ENCODE measurements around the gene ZRANB1. TPM values are rescaled to one million over a fixed set of nuclear protein-coding genes. Genes with fewer than 3 reads are reported as not detected.

ZRANB1 gene
- total and polyA plus RNA-seq, 2 of the 13 experiments (the other 11 are each of a cell fraction or from before 2014, with no cell fraction given), result 10.3 to 19.6 TPM

DNA sequence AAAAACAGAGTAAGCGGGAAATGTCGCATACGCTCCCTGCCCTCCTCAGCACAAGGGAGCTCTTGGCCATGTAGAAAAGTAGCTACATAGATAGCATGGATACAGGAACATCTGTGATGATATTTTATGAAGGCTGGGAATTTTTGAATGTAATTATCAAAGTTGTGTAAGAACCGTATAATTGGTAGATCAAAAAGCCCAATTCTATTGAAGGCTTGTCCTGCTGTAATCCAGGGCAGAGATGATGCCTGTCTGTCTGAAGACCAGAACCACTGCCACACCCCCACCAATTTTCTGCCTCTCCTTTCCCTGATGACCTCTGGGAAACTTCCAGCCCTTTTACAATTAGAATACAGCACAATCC, 51.4 kb downstream of the ZRANB1 start (continued):
- TF ChIP-seq, protein P1, sequence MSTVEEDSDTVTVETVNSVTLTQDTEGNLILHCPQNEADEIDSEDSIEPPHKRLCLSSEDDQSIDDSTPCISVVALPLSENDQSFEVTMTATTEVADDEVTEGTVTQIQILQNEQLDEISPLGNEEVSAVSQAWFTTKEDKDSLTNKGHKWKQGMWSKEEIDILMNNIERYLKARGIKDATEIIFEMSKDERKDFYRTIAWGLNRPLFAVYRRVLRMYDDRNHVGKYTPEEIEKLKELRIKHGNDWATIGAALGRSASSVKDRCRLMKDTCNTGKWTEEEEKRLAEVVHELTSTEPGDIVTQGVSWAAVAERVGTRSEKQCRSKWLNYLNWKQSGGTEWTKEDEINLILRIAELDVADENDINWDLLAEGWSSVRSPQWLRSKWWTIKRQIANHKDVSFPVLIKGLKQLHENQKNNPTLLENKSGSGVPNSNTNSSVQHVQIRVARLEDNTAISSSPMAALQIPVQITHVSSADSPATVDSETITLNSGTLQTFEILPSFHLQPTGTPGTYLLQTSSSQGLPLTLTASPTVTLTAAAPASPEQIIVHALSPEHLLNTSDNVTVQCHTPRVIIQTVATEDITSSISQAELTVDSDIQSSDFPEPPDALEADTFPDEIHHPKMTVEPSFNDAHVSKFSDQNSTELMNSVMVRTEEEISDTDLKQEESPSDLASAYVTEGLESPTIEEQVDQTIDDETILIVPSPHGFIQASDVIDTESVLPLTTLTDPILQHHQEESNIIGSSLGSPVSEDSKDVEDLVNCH (CRISPR knock-in tag; IDR thresholded peaks at IDR 0.05), result no peak
- no peak for TF ChIP-seq MAFK (conservative IDR thresholded peaks at IDR 0.05 in 1 of 2, IDR thresholded peaks at IDR 0.05 in 1 of 2; ENCODE audit: low read length in 2 of 2)
- no peak for TF ChIP-seq RARG (CRISPR knock-in tag; IDR thresholded peaks at IDR 0.05; ENCODE audit: low read depth)
- TF ChIP-seq ZNF644 (CRISPR knock-in tag; IDR thresholded peaks at IDR 0.05; ENCODE audit: low read depth), result no peak

DNA sequence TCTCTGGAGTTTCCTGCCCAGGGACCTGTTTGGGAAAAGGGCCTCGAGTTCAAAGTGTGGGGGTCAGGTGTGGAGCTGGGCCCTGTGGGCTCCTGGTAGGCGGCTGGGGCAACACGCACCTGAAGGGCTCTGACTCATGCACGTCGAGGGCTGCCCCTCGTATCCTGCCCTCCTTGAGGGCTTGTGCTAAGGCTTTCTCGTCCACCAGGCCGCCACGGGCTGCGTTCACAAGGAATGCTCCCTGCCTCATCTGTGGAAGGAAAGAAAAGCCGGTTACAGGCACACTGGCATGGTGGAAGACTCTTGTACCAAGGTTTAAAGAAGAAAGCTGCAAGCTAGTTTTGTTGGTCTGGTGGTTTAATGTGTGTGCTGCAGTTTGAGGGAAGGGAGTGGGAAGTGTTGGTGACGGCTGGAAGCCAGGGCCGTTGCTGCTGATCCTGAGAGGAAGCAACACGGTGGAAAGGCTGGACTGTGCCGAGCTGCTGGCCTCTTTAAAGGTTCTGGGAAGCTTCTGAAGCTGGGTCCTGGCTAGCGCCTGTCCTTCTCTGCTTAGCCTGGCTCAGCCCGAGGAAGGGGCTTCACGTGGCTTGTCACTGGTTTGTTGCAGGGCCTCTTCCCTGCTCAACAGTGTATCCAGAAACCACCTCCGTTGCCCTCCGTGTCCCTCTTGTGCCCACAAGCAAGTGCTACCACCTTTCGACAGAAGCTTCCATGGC, 52.0 kb downstream of the ZRANB1 start:
- BruUV-seq (replicated peaks), result no TSS peak
- no peak overlapping the region for H3K9ac ChIP-seq (ENCODE audit: insufficient read depth, low read depth, low read length)
- H3K4me1 ChIP-seq (ENCODE audit: insufficient read depth, low read length), result no peaks in the 10 kb centered on the region
- no peak overlapping the region for H3K27ac ChIP-seq (ENCODE audit: extremely low read length, insufficient read depth, low read length)
- no peak overlapping the region for H3K4me3 ChIP-seq (replicated peaks in 1 of 3; ENCODE audit: insufficient read depth in 1 of 3, low read depth in 2 of 3, low read length in 3 of 3)
- FAIRE-seq, result no peak
- H3K36me3 ChIP-seq (replicated peaks in 1 of 2; ENCODE audit: control insufficient read depth in 1 of 2, insufficient read depth in 2 of 2, low read length in 2 of 2), result peaks cover 0 to 2% of the 10 kb centered on the region in 2 experiments; a peak in 1 of 5 replicates
- ATAC-seq, result no peak
- H3K79me2 ChIP-seq (ENCODE audit: insufficient read depth, low read length), result no peaks in the 10 kb centered on the region
- ChIA-PET CTCF (ENCODE audit: low intra/inter-chr PET ratio, low total read pairs) (no interaction called here), POLR2A (no interaction called here)
- H3K27me3 ChIP-seq (ENCODE audit: control insufficient read depth in 1 of 2, insufficient read depth in 2 of 2, low read length in 2 of 2), result peaks cover 1 to 18% of the 10 kb centered on the region in 2 experiments; a peak in 2 of 5 replicates
- DNase-seq (ENCODE audit: low spot score), result no peak
- intact Hi-C loops (cut with micrococcal nuclease; ENCODE audit: unreplicated experiment) (no loop called here), in situ Hi-C loops (cut with HindIII; ENCODE audit: extremely low pct_ligation_motif_present, low pct_unique_long_range_greater_than_20kb) (no loop called here)
- TF ChIP-seq AGO2 (optimal IDR thresholded peaks at IDR 0.05; ENCODE audit: low read depth, low read length) (peak; percentile 63), HNRNPL (IDR thresholded peaks at IDR 0.05; ENCODE audit: low read depth, low read length) (no peak)
- H3K4me2 ChIP-seq (ENCODE audit: low read depth, low read length), result no peak overlapping the region
- H3K9me3 ChIP-seq (ENCODE audit: low read length), result no peaks in the 10 kb centered on the region
- H2AFZ ChIP-seq (ENCODE audit: low read length), result no peak overlapping the region
- 82% methylated on average over 18 of the region's 21 CpGs for WGBS (ENCODE audit: low lambda C conversion rate)
- no peaks in the 10 kb centered on the region; the same call in 1 of the 2 replicates for H4K20me1 ChIP-seq (ENCODE audit: insufficient read depth, low read length)

Data from HepG2 (cell line).